ENCODE results near the gene NDUFV1.
"Not testable (repeated sequence)": the region's sequence is repeated elsewhere in the genome, so short reads cannot be mapped to it uniquely, and the experiment has no call there.

NDUFV1 gene

GRCh38 chr11:67627812-67628624 lies 21.3 kb downstream of the NDUFV1 start:
- no peak for DNase-seq (ENCODE audit: low spot score)

- no peak for DNase-seq (ENCODE audit: low spot score)
These were observed 22.1 kb downstream of the NDUFV1 start for GRCh38 chr11:67628710-67629385.

GRCh38 chr11:67629386-67630227 lies 22.9 kb downstream of the NDUFV1 start, which contains the start of gene NUDT8:
Gene NUDT8 (minus strand): TSS chr11:67629937. CDS start chr11:67629911, 26 bp downstream.
- DNase-seq (ENCODE audit: low spot score) = peak; percentile 92

GRCh38 chr11:67630228-67630942 lies 23.6 kb downstream of the NDUFV1 start:
- DNase-seq (ENCODE audit: low spot score) = peak; percentile 97

GRCh38 chr11:67630943-67631331 lies 24.2 kb downstream of the NDUFV1 start:
- DNase-seq (ENCODE audit: low spot score) = no peak

- DNase-seq (ENCODE audit: low spot score) = no peak
These were observed 24.7 kb downstream of the NDUFV1 start for GRCh38 chr11:67631411-67631810.

GRCh38 chr11:67631853-67632174 lies 25.1 kb downstream of the NDUFV1 start:
- no peak for DNase-seq (ENCODE audit: low spot score)

GRCh38 chr11:67632175-67632981 lies 25.6 kb downstream of the NDUFV1 start:
- no peak for DNase-seq (ENCODE audit: low spot score)

- DNase-seq (ENCODE audit: low spot score) = no peak
These were observed 26.4 kb downstream of the NDUFV1 start for GRCh38 chr11:67632982-67633755.

- no peak for DNase-seq (ENCODE audit: low spot score)
These were observed 27.1 kb downstream of the NDUFV1 start for GRCh38 chr11:67633758-67634365.

GRCh38 chr11:67634366-67635230 lies 27.9 kb downstream of the NDUFV1 start:
- DNase-seq (ENCODE audit: low spot score) = no peak

- DNase-seq (ENCODE audit: low spot score) = no peak
These were observed 28.4 kb downstream of the NDUFV1 start for GRCh38 chr11:67635231-67635521.

GRCh38 chr11:67636962-67637361 lies 30.2 kb downstream of the NDUFV1 start:
- no peak for DNase-seq (ENCODE audit: low spot score)

- DNase-seq (ENCODE audit: low spot score) = not testable (repeated sequence)
These were observed 30.7 kb downstream of the NDUFV1 start for GRCh38 chr11:67637441-67637840.

- DNase-seq (ENCODE audit: low spot score) = no peak
These were observed 32.0 kb downstream of the NDUFV1 start for GRCh38 chr11:67638535-67639437.

- DNase-seq (ENCODE audit: low spot score) = no peak
These were observed 32.7 kb downstream of the NDUFV1 start, which contains the start of gene TBX10 for GRCh38 chr11:67639438-67639859. Gene TBX10 (minus strand): TSS chr11:67639763. CDS start chr11:67639472, 291 bp downstream.

- DNase-seq (ENCODE audit: low spot score) = peak; percentile 61
These were observed 33.5 kb downstream of the NDUFV1 start for GRCh38 chr11:67640021-67640757.
